NOMO-1 treated with dmso at 0.1 percent for 144 hours (cell line): Measurements from ENCODE around the gene PDGFA.

Experiments used
- DNase-seq: peaks from one replicate; lab custom pipeline; 2025; ENCODE audit not compliant: unreplicated experiment; lab: John Stamatoyannopoulos, UW

The PDGFA gene

DNA sequence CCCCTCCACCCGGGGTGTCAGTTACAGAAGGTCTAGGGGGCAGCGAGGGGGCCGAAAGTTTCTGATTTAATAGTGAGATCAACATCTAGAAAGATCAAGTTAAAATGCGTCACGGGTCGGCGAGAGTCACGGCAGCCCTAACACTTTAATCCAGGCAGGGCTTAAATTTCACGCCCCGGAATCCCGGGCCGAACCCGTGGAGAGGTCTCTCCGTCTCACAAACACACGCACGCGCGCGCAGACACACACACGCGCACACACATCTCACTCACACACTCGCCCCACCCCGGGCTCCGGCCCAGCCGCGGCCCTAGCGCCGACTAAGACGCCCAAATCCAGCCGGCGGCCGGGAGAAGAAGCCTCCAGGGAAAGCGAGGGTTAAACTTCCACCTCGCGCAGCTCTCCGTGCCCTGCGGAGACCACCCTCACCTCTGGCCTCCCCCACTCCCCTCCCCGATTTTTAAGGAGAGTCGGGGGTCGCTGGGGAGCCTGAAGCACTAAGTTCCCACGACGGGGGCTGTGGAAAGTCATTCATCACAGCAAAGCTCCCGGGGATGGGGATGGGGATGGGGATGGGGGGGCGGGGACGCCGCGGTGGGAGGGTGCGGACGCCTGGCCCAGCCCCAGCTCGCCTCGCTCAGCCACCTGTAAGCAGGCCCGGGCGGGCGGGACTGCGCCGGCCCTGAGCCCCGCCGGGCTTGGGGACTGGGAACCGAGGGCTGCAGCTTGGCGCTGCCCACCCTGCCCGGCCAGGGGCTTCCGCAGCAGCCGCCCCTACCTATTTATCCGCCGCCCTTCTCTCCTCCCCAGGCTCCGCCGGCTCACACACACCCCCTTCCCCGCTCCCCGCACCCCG is 1.6 kb downstream of the PDGFA start:
- DNase-seq: no peak

DNA sequence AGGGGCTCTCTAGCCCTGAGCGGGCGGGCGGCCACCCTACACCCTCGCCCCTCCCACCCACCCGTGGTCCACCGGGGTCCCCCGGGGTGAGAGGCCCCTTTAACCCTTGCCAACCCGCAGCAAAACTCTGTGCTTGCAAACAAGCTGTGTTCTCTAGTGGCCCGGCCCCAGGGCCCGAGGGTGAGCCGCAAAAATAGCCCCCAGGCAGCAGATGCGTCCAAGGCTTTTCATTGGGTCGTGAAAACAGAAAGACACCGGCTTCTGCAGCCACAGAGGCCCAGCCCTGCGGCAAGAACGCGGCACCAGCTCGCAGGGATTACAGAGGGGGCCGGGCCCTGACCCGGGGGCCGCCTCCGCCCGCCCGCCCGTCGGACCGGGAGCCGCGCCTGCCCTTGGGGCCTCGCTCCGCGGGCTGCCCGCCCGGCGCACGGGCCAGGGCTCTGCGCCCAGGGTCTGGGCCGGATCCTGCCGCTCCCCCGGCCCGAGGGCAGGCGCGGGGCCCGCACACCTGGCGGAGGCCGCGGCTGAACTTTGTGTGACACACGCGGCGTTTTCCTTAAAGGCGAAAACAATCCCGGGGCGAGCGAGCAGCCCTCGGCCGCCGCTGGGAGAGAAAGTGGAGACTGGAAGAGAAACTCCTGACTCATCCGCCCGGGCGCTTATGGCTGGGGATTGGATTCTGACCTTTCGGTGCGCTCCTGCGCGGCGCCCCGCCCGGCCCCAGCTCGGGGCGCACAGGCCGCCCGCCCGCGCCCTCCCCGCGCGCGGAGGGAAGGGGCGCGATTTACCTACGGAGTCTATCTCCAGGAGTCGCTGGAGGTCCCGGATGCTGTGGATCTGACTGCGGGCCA is 2.8 kb downstream of the PDGFA start:
- DNase-seq: no peak

DNA sequence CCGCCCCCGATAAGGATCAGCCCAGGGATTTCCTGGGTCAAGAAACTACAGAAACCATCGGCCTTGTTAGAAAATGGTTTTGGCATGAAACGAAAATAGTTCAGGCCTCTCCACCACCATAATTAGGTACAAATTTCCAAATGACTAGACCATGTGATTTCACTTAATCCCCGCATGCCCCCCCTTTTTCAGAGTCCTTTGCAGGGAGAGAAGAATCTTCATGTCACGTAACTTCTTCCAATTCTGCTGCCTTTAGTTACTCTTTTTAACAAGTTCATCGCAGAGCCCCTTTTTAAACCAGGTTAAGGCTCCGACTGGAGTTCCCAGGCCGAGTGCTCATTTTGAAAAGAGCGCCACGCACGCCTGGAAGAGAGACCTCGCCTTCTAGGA is 3.4 kb downstream of the PDGFA start:
- DNase-seq: no peak

DNA sequence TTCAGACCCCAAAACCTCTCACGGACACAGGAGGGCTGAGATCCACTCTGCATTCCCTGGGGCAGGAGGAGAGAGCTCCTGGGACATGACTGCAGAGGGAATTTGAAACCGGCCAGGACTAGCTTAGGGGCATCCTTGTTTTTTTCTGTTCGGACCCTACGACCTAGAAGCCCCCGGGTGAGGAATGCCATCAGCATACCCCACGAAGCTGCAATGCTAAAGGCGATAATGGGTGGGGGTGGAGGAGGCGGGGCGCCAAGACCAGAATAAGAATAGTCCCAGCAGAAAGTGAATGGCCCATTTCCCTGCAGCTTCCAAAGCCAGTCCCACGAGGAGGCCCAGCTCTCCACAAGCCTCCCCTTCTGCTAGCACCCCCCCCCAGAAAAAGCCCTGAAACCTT is 4.0 kb downstream of the PDGFA start:
- DNase-seq: no peak

DNA sequence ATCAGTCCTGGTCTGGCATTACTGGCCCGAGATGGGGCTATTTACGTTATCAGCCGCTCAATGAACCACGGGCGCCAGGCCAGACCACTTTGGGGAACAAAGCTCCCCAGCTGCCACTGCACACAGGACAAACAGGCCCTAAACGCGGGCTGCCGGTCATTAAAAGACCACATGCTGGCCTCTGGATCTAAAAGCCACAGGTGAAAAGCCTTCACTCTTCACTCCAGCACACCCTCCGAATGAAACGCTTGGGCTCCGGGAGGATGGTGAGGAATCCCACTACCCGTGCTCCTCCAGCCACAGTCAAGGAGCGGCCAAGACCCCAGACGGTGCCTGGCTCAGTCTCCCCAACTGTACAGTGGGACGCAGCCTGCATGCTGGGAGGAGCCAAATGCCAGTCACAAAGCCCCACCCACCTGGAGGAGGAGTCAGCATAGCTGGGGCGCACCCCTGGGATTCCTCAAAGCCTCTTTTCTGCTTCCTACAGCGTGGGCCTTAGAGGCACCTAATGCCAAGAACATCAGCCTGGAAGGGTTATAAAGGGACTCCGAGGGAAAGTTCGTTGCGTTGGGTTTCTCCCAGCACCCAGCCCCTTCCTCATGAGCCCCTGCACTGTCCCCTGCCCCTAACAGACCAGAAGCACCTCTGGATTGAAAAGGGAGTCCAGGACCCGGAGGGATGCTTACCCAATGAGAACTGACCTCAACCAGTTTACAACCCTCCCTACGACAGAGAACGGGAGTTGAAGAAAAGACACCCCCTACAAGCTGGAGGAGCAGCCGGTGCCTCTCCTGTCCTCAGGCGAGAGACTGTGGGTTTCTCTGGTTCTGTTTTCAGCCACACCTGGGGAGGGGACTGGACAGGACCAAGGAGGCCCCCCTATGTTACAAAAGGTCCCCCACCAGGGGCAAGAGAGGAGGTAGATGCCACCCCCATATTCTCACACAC is 4.7 kb downstream of the PDGFA start:
- DNase-seq: no peak

DNA sequence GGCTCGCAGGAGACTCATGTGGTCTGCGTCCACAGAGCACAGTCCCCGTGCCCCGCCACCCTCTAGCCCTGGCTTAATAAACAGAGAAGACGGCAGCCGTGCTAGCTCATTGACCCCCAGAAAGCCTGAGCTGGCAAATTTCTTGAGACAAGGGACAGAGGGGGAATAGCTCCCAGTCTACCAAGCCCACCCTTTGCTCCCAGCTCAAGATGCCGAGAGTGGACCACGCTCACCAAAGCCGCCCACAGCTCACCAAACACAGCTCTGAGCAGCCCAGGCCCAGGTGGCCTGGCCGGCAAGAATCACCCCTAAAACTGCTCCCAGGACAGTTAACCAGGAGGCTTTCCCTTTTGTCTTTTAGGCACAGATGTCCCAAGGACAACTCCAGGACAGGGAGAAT is 5.4 kb downstream of the PDGFA start:
- no peak for DNase-seq

DNA sequence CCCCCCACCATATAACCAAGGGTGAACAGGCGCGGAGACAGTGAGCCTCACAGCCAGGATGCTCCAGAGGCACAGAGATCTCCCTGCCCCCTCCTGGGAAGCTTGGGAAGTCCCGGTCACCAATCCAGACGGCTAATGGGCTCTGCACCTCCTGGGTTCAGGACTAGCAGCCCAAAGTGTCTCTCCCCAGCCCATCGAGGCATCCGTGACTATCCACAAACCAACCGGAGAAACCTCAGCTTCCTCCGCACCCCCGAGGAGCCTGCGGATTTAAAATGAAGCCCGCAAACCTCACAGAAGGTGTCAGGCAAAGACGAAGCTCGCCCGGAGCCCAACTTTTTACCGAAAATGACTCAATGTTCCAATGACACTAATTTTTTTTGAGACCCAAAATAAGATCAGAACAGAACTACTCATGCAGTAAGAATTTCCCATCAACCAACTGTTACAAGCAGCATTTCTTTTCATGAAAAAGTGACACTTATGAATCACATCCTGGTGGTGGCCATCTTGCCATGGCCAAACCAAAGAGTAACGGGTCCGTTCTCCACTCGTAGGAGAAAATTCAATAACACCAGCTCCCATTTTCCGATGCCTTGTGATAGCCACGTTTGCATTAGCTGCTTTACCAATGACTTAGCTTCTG is 6.0 kb downstream of the PDGFA start:
- DNase-seq: no peak

DNA sequence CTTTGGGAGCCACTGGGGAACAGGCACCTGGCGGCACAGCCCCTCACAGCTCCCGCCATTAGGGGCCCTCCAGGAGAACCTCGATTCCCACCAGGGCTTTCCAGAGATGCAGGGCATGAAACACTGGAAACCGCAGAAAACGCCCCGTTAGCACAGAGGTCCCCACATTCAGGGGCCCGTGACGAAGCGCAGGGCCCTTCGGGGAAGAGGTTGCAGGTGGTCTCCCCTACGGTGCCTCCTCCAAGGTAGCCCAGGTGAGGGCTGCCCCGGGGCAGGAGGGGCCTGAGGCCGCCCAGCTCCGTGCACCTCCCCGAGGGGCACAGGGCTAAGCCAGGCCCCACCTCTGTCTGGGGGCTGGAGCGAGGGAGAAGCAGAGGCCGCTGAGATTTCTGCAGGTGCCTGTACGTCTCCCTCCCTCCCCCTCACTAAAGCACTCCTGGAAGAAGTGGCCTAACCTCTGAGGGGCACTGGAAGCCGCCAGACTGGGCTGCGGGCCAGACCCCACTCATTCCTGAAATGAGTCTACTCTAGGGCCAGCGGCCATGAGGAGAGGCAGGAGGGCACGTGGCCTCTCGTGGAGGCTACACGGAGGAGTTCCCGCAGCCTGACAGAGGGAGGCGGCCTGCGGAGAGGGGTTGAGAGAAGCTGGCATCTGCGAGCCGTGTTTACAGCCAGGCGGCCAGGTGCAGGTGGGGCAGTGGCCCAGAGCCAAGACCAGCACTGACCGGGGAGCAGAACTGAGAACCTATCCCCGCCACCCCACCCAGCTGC is 6.9 kb downstream of the PDGFA start:
- DNase-seq: no peak

DNA sequence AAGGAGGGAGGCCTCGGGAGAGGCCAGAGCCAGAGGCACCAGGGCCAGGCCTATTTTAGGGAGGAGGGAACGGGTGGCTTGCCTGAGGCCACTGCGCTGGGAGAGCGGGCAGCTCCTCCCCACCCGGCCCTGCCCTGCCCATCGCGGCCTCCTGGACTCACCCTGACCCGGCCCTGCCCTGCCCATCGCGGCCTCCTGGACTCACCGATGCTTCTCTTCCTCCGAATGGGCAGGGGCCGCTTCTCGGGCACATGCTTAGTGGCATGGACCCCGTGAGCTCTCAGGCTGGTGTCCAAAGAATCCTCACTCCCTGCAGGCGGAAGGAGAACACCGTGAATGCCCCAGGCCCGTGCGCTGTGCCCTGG is 7.5 kb downstream of the PDGFA start:
- no peak for DNase-seq

DNA sequence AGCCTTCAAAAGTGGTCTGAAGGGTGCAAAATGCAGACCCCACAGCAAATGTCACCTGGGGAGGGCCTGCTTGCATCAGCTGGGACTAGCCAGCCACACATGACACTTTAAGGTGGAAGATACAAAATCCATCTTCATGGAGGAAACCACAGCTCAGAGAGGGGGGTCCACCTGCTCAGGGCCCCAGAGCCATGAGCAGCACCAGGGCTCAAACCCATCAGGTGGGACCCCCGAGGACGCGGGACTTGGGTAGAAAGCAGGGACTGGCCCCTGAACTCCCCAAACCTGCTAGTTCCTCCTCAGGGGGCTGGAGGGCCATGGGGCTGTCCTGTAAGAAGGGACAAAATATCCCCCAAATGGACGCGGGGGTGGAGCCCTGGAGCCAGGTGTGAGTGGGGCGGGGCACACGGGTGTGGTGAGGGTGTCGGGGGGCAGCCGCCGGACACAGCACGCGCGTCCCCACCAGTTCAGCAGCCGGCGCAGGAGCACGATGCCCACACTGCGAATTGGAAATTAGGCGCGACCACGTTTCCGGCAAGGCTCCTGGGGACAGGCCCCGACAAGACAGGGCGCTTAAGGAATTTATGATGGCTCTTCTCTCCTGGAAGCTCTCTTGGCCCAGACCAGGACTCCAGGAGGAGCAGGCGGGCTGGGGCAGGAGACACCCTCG is 8.0 kb downstream of the PDGFA start:
- no peak for DNase-seq

DNA sequence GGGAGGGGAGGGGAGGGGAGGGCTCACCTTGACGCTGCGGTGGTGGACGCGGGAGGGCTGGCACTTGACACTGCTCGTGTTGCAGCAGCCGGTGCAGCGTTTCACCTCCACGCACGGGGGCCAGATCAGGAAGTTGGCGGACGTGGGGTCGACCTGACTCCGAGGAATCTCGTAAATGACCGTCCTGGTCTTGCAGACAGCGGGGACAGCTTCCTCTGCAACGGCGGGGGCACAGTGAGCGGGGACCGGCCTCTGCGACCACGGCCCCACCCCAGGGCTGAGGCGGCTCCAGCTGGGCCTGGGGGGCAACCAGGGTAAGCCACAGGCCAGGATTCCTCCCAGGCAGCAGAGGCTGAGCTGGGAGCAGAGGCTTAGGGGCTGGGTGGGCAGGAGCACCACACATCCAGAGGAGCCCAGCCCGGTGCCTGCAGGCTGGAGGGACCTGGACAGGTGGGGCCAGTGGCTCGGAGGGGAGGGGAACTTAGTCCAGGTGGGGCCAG is 8.8 kb downstream of the PDGFA start:
- DNase-seq: no peak

DNA sequence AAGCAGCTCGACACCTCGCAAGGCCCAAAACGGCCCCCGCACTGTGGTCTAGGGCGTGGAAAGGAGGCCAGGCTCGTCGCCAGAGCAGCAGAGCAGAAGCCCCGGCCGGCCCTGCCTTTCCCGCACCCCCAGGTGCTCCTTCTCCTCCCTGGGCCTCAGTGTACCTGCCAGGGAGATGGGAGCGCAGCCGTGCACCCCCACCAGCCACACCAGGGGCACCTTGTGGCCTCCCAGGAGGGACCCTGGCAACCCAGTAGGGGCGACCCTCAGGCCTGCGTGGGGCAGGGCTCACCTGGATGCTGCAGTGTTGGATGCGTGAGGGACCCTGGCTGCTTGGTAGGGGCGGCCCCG is 9.5 kb downstream of the PDGFA start:
- DNase-seq: no peak

DNA sequence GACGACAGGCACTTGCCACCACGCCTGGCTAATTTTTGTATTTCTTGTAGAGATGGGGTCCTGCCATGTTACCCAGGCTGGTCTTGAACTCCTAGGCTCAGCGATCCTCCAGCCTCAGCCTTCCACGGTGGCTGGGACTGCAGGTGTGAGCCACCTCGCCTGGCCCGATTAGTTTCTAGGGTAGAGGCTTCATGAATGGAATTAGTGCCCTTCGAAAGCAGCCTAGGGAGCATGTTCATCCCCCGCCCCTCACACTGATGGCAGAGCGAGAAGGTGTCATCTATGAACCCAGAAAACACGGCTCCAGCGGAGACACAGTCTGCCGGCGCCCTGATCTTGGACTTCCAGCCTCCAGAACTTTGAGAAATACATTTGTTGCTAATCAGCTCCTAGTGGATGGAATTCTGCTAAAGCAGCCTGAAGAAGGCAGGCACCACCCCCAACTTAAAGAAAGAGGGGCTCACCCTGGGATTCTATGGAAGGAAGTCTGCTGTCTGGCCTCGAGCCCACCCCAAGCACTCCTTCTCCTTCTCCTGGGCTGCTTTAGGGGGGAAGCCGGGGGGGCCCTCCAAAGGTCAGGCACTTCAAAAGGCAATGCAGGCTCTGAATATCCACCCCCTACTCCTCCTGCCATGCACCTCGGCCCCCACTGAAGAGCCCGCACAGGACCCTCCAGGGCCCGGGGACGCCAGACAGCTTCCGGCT is 10.1 kb downstream of the PDGFA start:
- DNase-seq: no peak

DNA sequence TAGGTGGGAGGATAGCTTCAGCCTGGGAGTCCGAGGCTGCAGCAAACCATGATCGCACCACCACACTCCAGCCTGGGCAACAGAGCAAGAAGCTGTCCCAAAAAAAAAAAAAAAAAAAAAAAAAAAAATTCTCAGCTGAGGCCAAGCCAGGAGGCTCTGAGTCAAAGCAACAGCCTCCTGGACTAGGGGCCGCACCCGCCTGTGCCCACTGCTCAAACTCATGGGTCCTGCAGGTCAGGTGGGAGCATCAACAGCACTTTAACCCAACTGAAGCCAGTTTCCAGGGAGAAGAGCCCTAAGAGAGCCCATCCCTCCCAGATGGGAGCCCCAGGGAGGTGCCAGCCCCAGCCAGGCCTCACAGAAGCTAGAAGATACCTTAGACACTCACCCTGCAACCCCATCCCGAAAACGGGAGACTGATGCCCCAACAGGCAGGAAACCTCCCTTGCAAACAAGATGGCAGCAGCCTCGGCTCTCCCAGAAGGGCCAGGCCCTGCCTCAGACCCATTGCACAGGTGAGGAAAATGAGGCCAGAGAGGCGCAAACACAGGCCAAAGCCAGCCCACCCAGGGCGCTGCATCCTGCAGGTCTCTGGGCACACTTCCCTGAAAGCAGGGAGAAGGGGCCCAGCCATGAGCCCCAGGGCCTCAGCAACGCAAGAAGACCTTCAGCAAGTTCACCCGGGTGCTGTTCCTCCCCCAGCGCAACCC is 11.0 kb downstream of the PDGFA start:
- no peak for DNase-seq

DNA sequence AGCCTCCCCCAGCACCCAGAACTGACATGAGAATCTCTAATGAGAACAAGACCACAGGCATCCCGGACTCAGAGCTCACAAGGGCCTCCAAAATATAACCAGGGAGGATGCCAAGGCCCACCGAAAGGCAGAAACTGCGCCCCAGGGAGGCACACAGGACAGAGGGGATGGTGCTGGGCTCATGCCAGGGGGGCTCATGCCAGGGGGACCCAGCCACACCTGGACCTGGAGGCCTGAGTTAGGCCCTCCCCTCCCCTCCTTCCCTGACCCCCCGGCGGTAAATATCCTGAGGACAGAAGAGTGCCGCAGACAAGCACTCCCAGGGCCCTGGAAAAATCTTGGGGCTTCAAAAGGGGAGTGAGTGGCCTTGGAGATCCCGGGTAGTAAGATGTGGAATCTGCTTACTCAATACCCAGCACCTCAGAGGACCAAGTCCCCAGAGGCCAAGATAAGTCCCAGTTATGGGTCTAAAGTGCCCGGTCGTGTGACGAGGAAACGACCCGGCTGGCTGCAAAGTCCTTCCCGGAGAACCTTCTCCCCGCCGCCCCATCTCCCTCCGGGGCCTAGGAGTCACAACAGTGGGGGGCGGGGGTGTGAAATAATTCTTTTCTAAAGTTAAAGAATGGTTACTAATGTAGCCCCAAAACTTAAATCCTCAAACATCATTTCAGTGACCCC is 11.9 kb downstream of the PDGFA start:
- no peak for DNase-seq

DNA sequence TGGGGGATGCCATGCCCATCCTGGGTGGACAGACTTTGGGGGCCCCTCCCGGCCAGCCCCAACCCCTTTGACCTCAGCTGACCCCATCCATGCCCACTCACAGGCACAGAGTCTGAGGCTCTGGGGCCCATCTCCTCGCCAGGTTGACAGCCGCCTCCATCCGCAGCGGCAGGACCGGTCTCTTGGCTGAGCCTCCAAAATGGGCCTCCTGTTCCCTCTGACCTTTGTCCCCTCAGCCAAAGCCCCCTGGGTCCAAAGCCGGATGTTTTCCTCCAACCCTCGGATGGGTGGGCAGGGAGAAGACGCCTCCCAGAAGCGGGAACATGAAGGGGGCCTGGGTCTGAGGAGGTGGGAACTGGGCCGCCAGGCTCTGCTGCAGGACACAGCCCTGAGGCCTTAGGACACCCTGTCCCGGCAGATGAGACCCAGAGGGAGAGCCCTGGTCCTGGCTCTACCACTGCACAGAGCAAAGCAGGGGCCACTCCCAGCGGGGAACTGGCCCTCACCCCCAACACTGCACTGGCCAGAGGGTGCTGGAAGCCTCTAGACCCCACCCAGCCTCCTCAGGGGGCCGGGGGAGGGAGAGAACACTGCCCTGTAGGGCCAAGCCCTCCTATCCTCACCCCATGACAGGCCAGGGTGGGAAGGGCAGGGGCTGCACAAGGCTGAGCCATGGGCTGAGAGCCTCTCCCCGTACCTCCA is 12.6 kb downstream of the PDGFA start:
- DNase-seq: no peak

DNA sequence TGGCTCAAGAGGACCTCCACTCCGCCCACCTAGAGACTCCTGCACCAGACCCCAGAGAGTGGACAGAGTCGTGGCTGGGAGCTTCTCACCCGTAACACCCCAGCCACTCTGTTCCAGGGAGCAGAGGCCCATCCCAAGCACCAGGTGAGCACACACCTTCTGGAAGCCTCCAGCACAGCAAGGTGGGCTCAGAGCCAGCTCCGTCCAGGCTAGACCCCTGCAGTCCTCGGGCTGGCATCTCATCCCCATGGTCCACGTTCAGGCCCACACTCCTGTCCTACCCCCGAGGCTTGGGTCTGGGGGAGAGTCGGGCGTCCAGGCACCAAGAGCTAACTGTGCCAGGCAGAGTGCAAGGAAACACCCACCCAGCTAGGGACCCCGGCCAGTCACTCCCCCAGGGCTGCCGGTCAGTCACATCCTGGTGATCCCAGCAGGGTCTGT is 13.2 kb downstream of the PDGFA start:
- no peak for DNase-seq
